ENCODE results near the gene LOX. TPM values are rescaled to one million over a fixed set of nuclear protein-coding genes. Genes with fewer than 3 reads are reported as not detected.

The LOX gene
- total RNA-seq, 1 experiment from 2014 or later: 2.8 TPM

DNA sequence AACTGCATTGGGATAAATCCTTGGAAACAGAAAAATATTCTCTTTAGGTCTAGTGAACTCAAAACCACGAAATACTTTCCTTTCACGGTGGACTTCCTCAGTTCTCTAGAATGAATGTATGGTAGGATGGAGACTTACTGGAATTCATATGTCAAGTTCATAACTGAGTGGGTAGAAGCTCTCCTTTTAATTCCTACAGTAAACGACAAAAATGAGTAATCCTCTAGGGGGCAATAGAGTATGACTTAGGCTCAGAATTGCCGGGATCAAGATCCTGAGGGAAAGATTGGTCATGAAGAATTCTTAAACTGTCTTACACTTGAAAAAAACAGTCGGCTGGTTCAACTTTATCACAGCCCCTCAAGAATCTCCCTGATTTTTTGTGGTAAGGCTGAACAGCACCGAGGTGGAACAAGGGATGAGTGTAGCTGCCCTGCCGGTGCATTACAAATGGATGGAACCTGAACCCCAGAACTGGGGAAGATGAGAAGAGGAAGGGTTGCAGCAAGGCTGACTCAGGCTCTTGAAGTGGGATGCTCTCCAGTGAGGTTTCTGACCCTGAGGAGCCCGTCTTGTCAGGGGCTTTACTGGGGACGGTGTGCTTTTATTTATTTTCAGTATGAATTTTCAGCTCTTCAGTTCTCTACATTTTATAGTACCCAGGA lies 14.0 kb upstream of the LOX start:
- TF ChIP-seq EZH2 (IDR thresholded peaks at IDR 0.05; ENCODE audit: borderline replicate concordance, low read depth, low read length, poor library complexity, severe bottlenecking): no peak
- TF ChIP-seq, protein P1, sequence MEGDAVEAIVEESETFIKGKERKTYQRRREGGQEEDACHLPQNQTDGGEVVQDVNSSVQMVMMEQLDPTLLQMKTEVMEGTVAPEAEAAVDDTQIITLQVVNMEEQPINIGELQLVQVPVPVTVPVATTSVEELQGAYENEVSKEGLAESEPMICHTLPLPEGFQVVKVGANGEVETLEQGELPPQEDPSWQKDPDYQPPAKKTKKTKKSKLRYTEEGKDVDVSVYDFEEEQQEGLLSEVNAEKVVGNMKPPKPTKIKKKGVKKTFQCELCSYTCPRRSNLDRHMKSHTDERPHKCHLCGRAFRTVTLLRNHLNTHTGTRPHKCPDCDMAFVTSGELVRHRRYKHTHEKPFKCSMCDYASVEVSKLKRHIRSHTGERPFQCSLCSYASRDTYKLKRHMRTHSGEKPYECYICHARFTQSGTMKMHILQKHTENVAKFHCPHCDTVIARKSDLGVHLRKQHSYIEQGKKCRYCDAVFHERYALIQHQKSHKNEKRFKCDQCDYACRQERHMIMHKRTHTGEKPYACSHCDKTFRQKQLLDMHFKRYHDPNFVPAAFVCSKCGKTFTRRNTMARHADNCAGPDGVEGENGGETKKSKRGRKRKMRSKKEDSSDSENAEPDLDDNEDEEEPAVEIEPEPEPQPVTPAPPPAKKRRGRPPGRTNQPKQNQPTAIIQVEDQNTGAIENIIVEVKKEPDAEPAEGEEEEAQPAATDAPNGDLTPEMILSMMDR (conservative IDR thresholded peaks at IDR 0.05; ENCODE audit: low read depth, low read length): peak; percentile 69
- no TSS peak for BruUV-seq (replicated peaks)
- no peak overlapping the region for H3K4me3 ChIP-seq (ENCODE audit: low read depth, low read length, poor library complexity, severe bottlenecking)

DNA sequence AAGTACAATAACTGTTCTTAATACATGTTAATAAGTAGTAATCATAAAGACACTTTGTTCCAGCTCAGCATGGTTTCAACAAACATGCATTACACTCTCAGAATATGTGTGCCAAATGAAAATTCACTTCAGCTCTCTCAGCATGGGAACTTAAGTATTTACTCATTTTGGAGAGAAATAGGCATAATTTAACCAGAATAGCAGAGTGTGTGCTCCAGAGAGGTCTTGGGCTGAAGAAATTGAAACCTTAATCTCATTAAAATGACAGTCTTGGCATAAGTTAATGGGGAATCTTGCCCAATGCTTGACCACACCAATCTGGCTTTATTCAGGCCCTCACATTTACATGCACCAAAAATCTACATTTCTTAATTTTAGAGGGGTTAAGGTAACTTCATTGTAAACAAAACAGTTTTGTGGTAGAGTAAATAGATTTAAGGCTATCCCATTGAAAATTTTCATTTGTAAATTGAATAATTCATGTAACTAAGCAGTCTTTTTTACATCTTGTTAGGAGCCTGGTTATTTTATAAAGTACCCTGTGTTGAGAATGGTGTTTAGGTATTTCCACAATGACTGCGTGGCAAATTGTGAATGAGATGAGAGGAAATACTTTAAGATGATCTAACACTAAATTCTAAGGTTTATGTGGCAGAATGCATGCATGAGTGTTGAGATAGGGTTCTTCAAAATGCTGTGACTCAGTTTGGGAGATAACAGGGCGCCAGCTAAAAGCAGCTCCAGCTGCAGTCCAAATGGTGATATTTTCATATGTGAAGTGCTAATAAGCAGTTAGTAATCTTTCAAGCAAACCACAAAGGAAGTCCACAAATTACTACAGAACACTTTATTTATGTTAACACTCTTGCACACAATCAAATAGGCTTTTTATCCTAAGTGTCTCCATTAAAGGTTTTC lies 11.3 kb upstream of the LOX start:
- H3K4me3 ChIP-seq (ENCODE audit: low read depth, low read length, poor library complexity, severe bottlenecking): no peak overlapping the region
- no peaks in the 10 kb centered on the region for H3K27me3 ChIP-seq (replicated peaks; ENCODE audit: insufficient read depth, low read depth, low read length, poor library complexity)
- peak; percentile 87 for DNase-seq (ENCODE audit: low spot score)
- peaks cover 10% of the 10 kb centered on the region for H3K4me1 ChIP-seq (ENCODE audit: insufficient read depth, low read length, poor library complexity, severe bottlenecking)
- no peak overlapping the region for H3K27ac ChIP-seq (ENCODE audit: low read depth, low read length, poor library complexity, severe bottlenecking)
- ChIA-PET CTCF (no interaction called here), POLR2A (ENCODE audit: low non-redundant PET) (no interaction called here)
- H3K36me3 ChIP-seq (ENCODE audit: insufficient read depth, low read length, poor library complexity, severe bottlenecking): no peaks in the 10 kb centered on the region
- intact Hi-C loops (cut with micrococcal nuclease; ENCODE audit: unreplicated experiment): loop anchor here (1.0 kb wide), 1 partner anchor 74 kb away; no protein-coding TSS in a partner anchor
- BruUV-seq (replicated peaks): no TSS peak
- TF ChIP-seq EZH2 (IDR thresholded peaks at IDR 0.05; ENCODE audit: borderline replicate concordance, low read depth, low read length, poor library complexity, severe bottlenecking): no peak
- TF ChIP-seq, protein P1 (conservative IDR thresholded peaks at IDR 0.05; ENCODE audit: low read depth, low read length): no peak
- no peaks in the 10 kb centered on the region for H3K9me3 ChIP-seq (ENCODE audit: low read depth, low read length, poor library complexity, severe bottlenecking)

More for the DNA sequence above, 14.0 kb upstream of the LOX start:
- intact Hi-C loops (cut with micrococcal nuclease; ENCODE audit: unreplicated experiment): loop anchor here (1.0 kb wide), 1 partner anchor 64 kb away; no protein-coding TSS in a partner anchor
- Histone ChIP-seq H3K9me3 (ENCODE audit: low read depth, low read length, poor library complexity, severe bottlenecking) (no peaks in the 10 kb centered on the region), H3K27ac (ENCODE audit: low read depth, low read length, poor library complexity, severe bottlenecking) (no peak overlapping the region), H3K4me1 (ENCODE audit: insufficient read depth, low read length, poor library complexity, severe bottlenecking) (peaks cover 10% of the 10 kb centered on the region), H3K36me3 (ENCODE audit: insufficient read depth, low read length, poor library complexity, severe bottlenecking) (no peaks in the 10 kb centered on the region), H3K27me3 (replicated peaks; ENCODE audit: insufficient read depth, low read depth, low read length, poor library complexity) (no peaks in the 10 kb centered on the region)
- ChIA-PET POLR2A (ENCODE audit: low non-redundant PET) (no interaction called here), CTCF (interaction anchor here (0.6 to 1.4 kb wide), 6 partner anchors 9 to 1560 kb away, joined by 3 to 6 read pairs (median 4); partner anchors contain the start of gene LOX)
- DNase-seq (ENCODE audit: low spot score): peak; percentile 69

DNA sequence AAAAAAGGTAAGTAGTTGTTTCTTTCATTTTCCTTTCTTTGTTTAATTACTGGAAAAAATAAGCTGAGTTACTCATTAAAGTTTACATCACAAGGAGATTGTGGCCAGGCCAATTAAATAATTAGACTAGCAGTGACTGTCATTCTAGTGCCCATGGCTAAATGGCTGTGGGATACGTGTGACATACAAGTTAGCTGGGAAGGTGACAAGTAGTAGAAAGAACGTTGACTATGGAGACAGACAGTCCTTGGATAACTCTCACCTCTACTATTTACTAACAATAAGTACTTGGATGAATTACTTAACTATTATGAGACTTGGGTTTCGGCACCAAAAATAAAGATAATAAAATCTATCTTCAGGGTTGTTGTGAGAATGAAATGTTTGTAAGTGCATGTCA lies 7.0 kb upstream of the LOX start:
- H3K27me3 ChIP-seq (replicated peaks; ENCODE audit: insufficient read depth, low read depth, low read length, poor library complexity): no peaks in the 10 kb centered on the region
- TF ChIP-seq, protein P1 (conservative IDR thresholded peaks at IDR 0.05; ENCODE audit: low read depth, low read length): no peak
- TF ChIP-seq EZH2 (IDR thresholded peaks at IDR 0.05; ENCODE audit: borderline replicate concordance, low read depth, low read length, poor library complexity, severe bottlenecking): no peak
- ChIA-PET CTCF (no interaction called here), POLR2A (ENCODE audit: low non-redundant PET) (no interaction called here)
- no peak for DNase-seq (ENCODE audit: low spot score)
- BruUV-seq (replicated peaks): no TSS peak
- intact Hi-C loops (cut with micrococcal nuclease; ENCODE audit: unreplicated experiment): no loop called here
- no peaks in the 10 kb centered on the region for H3K36me3 ChIP-seq (ENCODE audit: insufficient read depth, low read length, poor library complexity, severe bottlenecking)
- H3K27ac ChIP-seq (ENCODE audit: low read depth, low read length, poor library complexity, severe bottlenecking): no peak overlapping the region
- no peak overlapping the region for H3K4me3 ChIP-seq (ENCODE audit: low read depth, low read length, poor library complexity, severe bottlenecking)
- peaks cover 10% of the 10 kb centered on the region for H3K4me1 ChIP-seq (ENCODE audit: insufficient read depth, low read length, poor library complexity, severe bottlenecking)
- no peaks in the 10 kb centered on the region for H3K9me3 ChIP-seq (ENCODE audit: low read depth, low read length, poor library complexity, severe bottlenecking)

Data from A673 (cell line).